GM23338 (cell line): ENCODE results near the gene GPR158. TPM values are rescaled to one million over a fixed set of nuclear protein-coding genes. Genes with fewer than 3 reads are reported as not detected.

Experiments
- ATAC-seq: fragments of 200-7000 bp; cut with Tn5 transposase; 3 replicates; pipeline ENCODE4 v1.9.1; 2020
- DNase-seq: peaks from one replicate; pipeline ENCODE4 v3.0.0-alpha.2; 2015; ENCODE audit warnings: low spot score
- H2AFZ ChIP-seq: fragments of 200-600 bp; sonication (generic); 2 replicates; pipeline ENCODE4 v1.8.0; 2016; ENCODE audit warnings: antibody characterized with exemption, mild to moderate bottlenecking, moderate library complexity
- H3F3A ChIP-seq: fragments of 200-600 bp; sonication (generic); replicated peaks from 2 replicates; pipeline ENCODE4 v1.8.0; 2017; ENCODE audit warnings: antibody characterized with exemption, mixed run types, low read depth
- H3K27ac ChIP-seq: fragments of 200-600 bp; sonication (generic); 2 replicates; pipeline ENCODE4 v1.6.1; 2016; ENCODE audit warnings: low read depth
- H3K27me3 ChIP-seq: fragments of 200-600 bp; sonication (generic); 2 replicates; pipeline ENCODE4 v1.8.0; 2016; ENCODE audit warnings: mild to moderate bottlenecking, mixed run types, moderate library complexity; ENCODE audit not compliant: insufficient read depth
- H3K36me3 ChIP-seq: fragments of 200-600 bp; sonication (generic); 2 replicates; pipeline ENCODE4 v1.8.0; 2016; ENCODE audit warnings: mild to moderate bottlenecking; ENCODE audit not compliant: insufficient read depth
- H3K4me1 ChIP-seq: fragments of 200-600 bp; sonication (generic); 2 replicates; pipeline ENCODE4 v1.8.0; 2016; ENCODE audit warnings: mild to moderate bottlenecking, moderate library complexity; ENCODE audit not compliant: insufficient read depth
- H3K4me2 ChIP-seq: fragments of 200-600 bp; sonication (generic); 2 replicates; pipeline ENCODE4 v1.7.1; 2017; ENCODE audit warnings: mixed run types
- H3K4me3 ChIP-seq: fragments of 200-600 bp; sonication (generic); 2 replicates; pipeline ENCODE4 v1.6.1; 2016; ENCODE audit warnings: mixed run types
- H3K79me2 ChIP-seq: fragments of 200-600 bp; sonication (generic); replicated peaks from 2 replicates; pipeline ENCODE4 v1.8.0; 2017; ENCODE audit warnings: mild to moderate bottlenecking; ENCODE audit not compliant: insufficient read depth
- H3K9me2 ChIP-seq: fragments of 200-600 bp; sonication (generic); 2 replicates; pipeline ENCODE4 v1.8.0; 2017; ENCODE audit not compliant: insufficient read depth
- H4K20me1 ChIP-seq: fragments of 200-600 bp; sonication (generic); replicated peaks from 2 replicates; pipeline ENCODE4 v1.8.0; 2017; ENCODE audit warnings: mild to moderate bottlenecking; ENCODE audit not compliant: insufficient read depth
- H3K27ac Mint-ChIP-seq: 2 replicates; pipeline ENCODE4 v1.8.0; 2020; ENCODE audit warnings: inconsistent platforms, mild to moderate bottlenecking, moderate library complexity, mixed read lengths
- H3K27me3 Mint-ChIP-seq: 3 replicates; pipeline ENCODE4 v1.8.0; 2022; ENCODE audit warnings: low read depth, mild to moderate bottlenecking, moderate library complexity, mixed read lengths, inconsistent platforms; ENCODE audit not compliant: insufficient read depth, poor library complexity
- H3K36me3 Mint-ChIP-seq: 3 replicates; pipeline ENCODE4 v1.8.0; 2021; ENCODE audit warnings: low read depth, mild to moderate bottlenecking, inconsistent platforms, moderate library complexity, mixed read lengths
- H3K4me1 Mint-ChIP-seq: 3 replicates; pipeline ENCODE4 v1.8.0; 2020; ENCODE audit warnings: mild to moderate bottlenecking, inconsistent platforms, mixed read lengths
- H3K4me3 Mint-ChIP-seq: 3 replicates; pipeline ENCODE4 v1.8.0; 2021; ENCODE audit warnings: moderate library complexity, mild to moderate bottlenecking, inconsistent platforms, mixed read lengths
- H3K9me3 Mint-ChIP-seq: 3 replicates; pipeline ENCODE4 v1.8.0; 2020; ENCODE audit warnings: moderate library complexity, mild to moderate bottlenecking, inconsistent platforms, mixed read lengths
- CREB1 ChIP-seq: fragments of 250-450 bp; sonication (Bioruptor Pico); IDR thresholded peaks from 2 replicates; pipeline ENCODE4 v1.5.0; 2020; ENCODE audit warnings: low read depth, mild to moderate bottlenecking, moderate library complexity
- CTCF ChIP-seq, 2 experiments: fragments of 200-600 bp in 1 of 2; sonication (generic) in 1 of 2; conservative IDR thresholded peaks; 2 replicates each; pipeline versions ENCODE4 v1.5.1 to v1.6.1; 2016 to 2017; ENCODE audit warnings: antibody characterized with exemption in 2 of 2, low read depth in 2 of 2, mild to moderate bottlenecking in 2 of 2, moderate library complexity in 1 of 2
- ETS1 ChIP-seq: IDR thresholded peaks from 2 replicates; pipeline ENCODE4 v1.6.1; 2016; ENCODE audit warnings: antibody characterized with exemption
- EZH2 ChIP-seq: fragments of 200-600 bp; sonication (generic); IDR thresholded peaks from one replicate; pipeline ENCODE4 v1.8.0; 2017; ENCODE audit warnings: antibody characterized with exemption, mild to moderate bottlenecking, low read depth; ENCODE audit not compliant: unreplicated experiment
- EZH2phosphoT487 ChIP-seq: fragments of 200-600 bp; sonication (generic); IDR thresholded peaks from one replicate; pipeline ENCODE4 v1.8.1; 2018; ENCODE audit warnings: antibody characterized with exemption; ENCODE audit not compliant: unreplicated experiment
- JUNB ChIP-seq: IDR thresholded peaks from one replicate; pipeline ENCODE4 v1.6.1; 2016; ENCODE audit warnings: antibody characterized with exemption; ENCODE audit not compliant: unreplicated experiment
- NANOG ChIP-seq: IDR thresholded peaks from 2 replicates; pipeline ENCODE4 v1.6.1; 2016; ENCODE audit warnings: antibody characterized with exemption, borderline replicate concordance
- POLR2AphosphoS5 ChIP-seq: IDR thresholded peaks from 2 replicates; pipeline ENCODE4 v1.6.1; 2016; ENCODE audit warnings: antibody characterized with exemption, low read depth
- REST ChIP-seq: IDR thresholded peaks from one replicate; pipeline ENCODE4 v1.6.1; 2018; ENCODE audit warnings: antibody characterized with exemption; ENCODE audit not compliant: unreplicated experiment
- STAT1 ChIP-seq: IDR thresholded peaks from one replicate; pipeline ENCODE4 v1.6.1; 2016; ENCODE audit warnings: antibody characterized with exemption; ENCODE audit not compliant: unreplicated experiment
- ZNF114 ChIP-seq: fragments of 250-450 bp; sonication (Bioruptor Pico); IDR thresholded peaks from 2 replicates; pipeline ENCODE4 v1.5.0; 2020; ENCODE audit warnings: mild to moderate bottlenecking, moderate library complexity
- ZNF331 ChIP-seq: fragments of 250-450 bp; sonication (Bioruptor Pico); IDR thresholded peaks from 2 replicates; pipeline ENCODE4 v1.5.0; 2020; ENCODE audit warnings: low read depth, mild to moderate bottlenecking, moderate library complexity
- ZNF462 ChIP-seq: fragments of 250-450 bp; sonication (Bioruptor Pico); IDR thresholded peaks from 2 replicates; pipeline ENCODE4 v1.5.0; 2020; ENCODE audit warnings: mild to moderate bottlenecking, moderate library complexity
- polyA plus RNA-seq: library from polyadenylated mRNA; unstranded; fragments of >200 nt; fragmentation: Nextera tagmentation; extraction: Ambion mirVana; gene quantifications from 2 replicates; pipeline ENCODE4 v1.2.1, GENCODE V29; 2016
- total RNA-seq: library from RNA; depleted of rRNA; stranded (reverse); fragments of >200 nt; shearing (Covaris generic); gene quantifications from 2 replicates; pipeline ENCODE4 v1.2.3, GENCODE V29; 2014

Gene GPR158
- total and polyA plus RNA-seq, 2 experiments from 2014 or later, result 0.13 to 1.5 TPM

- Histone ChIP-seq H3K27me3 (no peaks in the 10 kb centered on the region), H3F3A (no peaks in the 10 kb centered on the region), H3K4me3 (no peak overlapping the region), H3K79me2 (no peaks in the 10 kb centered on the region), H4K20me1 (no peaks in the 10 kb centered on the region), H2AFZ (peak overlapping the region; percentile 53; the same call in 1 of the 2 replicates), H3K9me2 (no peaks in the 10 kb centered on the region), H3K4me2 (0 out of 2 replicates have a peak overlapping the region, but pooled peaks have one; percentile 15), H3K4me1 (peaks cover 43% of the 10 kb centered on the region), H3K27ac (no peak overlapping the region; the same call in 1 of the 2 replicates), H3K36me3 (no peaks in the 10 kb centered on the region)
- Mint-ChIP-seq H3K9me3 (no peaks in the 10 kb centered on the region), H3K4me1 (peaks cover 35% of the 10 kb centered on the region), H3K4me3 (no peak overlapping the region), H3K27ac (no peak overlapping the region), H3K36me3 (peaks cover 3% of the 10 kb centered on the region; the same call in 1 of the 3 replicates), H3K27me3 (no peaks in the 10 kb centered on the region)
- DNase-seq, result no peak
- ATAC-seq, result no peak
- TF ChIP-seq ZNF331 (CRISPR knock-in tag) (no peak), REST (no peak), POLR2AphosphoS5 (no peak), STAT1 (no peak), CTCF (conservative IDR thresholded peaks at IDR 0.05; ENCODE audit: low read depth in 2 of 2) (no peak), JUNB (no peak), ZNF114 (CRISPR knock-in tag) (no peak), EZH2phosphoT487 (no peak), ETS1 (no peak), EZH2 (no peak), CREB1 (no peak), ZNF462 (no peak), NANOG (no peak)
Measured at GRCh38 chr10:25465582-25466372, 291.0 kb downstream of the GPR158 start.
